ENCODE measurements around the gene NDE1. TPM values are rescaled to one million over a fixed set of nuclear protein-coding genes. Genes with fewer than 3 reads are reported as not detected.

The NDE1 gene
- total and polyA plus RNA-seq, 2 of the 8 experiments (the other 6 are each of a cell fraction or from before 2014, with no cell fraction given) = 13.3 to 41.3 TPM

GRCh38 chr16:15772579-15773293 lies 122.7 kb downstream of the NDE1 start:
- H2AFZ ChIP-seq (ENCODE audit: low read length) = no peak overlapping the region
- TF ChIP-seq JUND (IDR thresholded peaks at IDR 0.05; ENCODE audit: low read length) (no peak), CEBPB (IDR thresholded peaks at IDR 0.05; ENCODE audit: low read depth, low read length) (no peak), BRCA1 (IDR thresholded peaks at IDR 0.05; ENCODE audit: low read depth, low read length) (no peak), RNF2 (IDR thresholded peaks at IDR 0.05; ENCODE audit: borderline replicate concordance, low read depth, low read length, missing control alignments, poor library complexity, severe bottlenecking) (no peak), CHD1 (IDR thresholded peaks at IDR 0.05; ENCODE audit: low read depth, low read length) (no peak)
- no peak overlapping the region for H3K4ac ChIP-seq (replicated peaks; ENCODE audit: insufficient read length, low read depth, low read length)
- no peak overlapping the region for H3K23ac ChIP-seq (ENCODE audit: insufficient read length)
- DNase-seq (ENCODE audit: low read depth in 1 of 2, low spot score in 2 of 2) (no peak), FAIRE-seq (no peak)
- H3K23me2 ChIP-seq (ENCODE audit: low read depth, low read length) = no peaks in the 10 kb centered on the region
- H2AK5ac ChIP-seq (ENCODE audit: low read depth, low read length) = no peak overlapping the region
- POLR2A ChIA-PET (ENCODE audit: partially characterized antibody) = no interaction called here
- no peak overlapping the region for H4K8ac ChIP-seq (ENCODE audit: extremely low read depth, insufficient read depth, low read length)
- no peaks in the 10 kb centered on the region for H3K27me3 ChIP-seq (replicated peaks in 1 of 4; ENCODE audit: control insufficient read depth in 3 of 4, extremely low read depth in 1 of 4, insufficient read depth in 3 of 4, low read length in 3 of 4)
- H3K79me2 ChIP-seq (ENCODE audit: control insufficient read depth in 1 of 2, insufficient read depth in 2 of 2, low read length in 2 of 2) = no peaks in the 10 kb centered on the region
- H3K9me3 ChIP-seq (ENCODE audit: insufficient read depth in 2 of 2, low read depth in 1 of 2, low read length in 1 of 2) = no peaks in the 10 kb centered on the region
- no peak overlapping the region for H3K18ac ChIP-seq (ENCODE audit: extremely low read depth, low read length)
- no peak overlapping the region for H4K91ac ChIP-seq (replicated peaks; ENCODE audit: insufficient read length, low read length)
- no peaks in the 10 kb centered on the region for H3K36me3 ChIP-seq (ENCODE audit: control insufficient read depth in 2 of 4, insufficient read depth in 4 of 4, low read length in 3 of 4)
- no peak overlapping the region for H2BK120ac ChIP-seq (replicated peaks; ENCODE audit: low read depth, low read length)
- H3K4me2 ChIP-seq (ENCODE audit: insufficient read depth in 1 of 2, low read depth in 2 of 2, low read length in 2 of 2) = no peak overlapping the region
- H4K20me1 ChIP-seq (replicated peaks in 1 of 2; ENCODE audit: control insufficient read depth in 1 of 2, insufficient read depth in 2 of 2, low read length in 2 of 2) = no peaks in the 10 kb centered on the region
- H3K14ac ChIP-seq (ENCODE audit: insufficient read length) = no peak overlapping the region
- no peaks in the 10 kb centered on the region for H3K4me1 ChIP-seq (replicated peaks in 1 of 4; ENCODE audit: control insufficient read depth in 3 of 4, insufficient read depth in 4 of 4, low read length in 3 of 4)
- H3K79me1 ChIP-seq (ENCODE audit: low read depth, low read length) = no peaks in the 10 kb centered on the region
- no peak overlapping the region for H3K9ac ChIP-seq (replicated peaks in 1 of 4; ENCODE audit: extremely low read depth in 1 of 4, low read depth in 3 of 4, low read length in 3 of 4)
- no peak overlapping the region for H3K56ac ChIP-seq (replicated peaks; ENCODE audit: insufficient read length, low read depth, low read length)
- CTCF ChIA-PET (ENCODE audit: partially characterized antibody) = interaction anchor here (0.6 to 2.6 kb wide), 8 partner anchors 12 to 321 kb away, joined by 3 to 10 read pairs (median 4); no protein-coding TSS in a partner anchor
- 89% methylated on average over 11 of the region's 11 CpGs; no CpG with 5 or more reads in 1 of the 2 experiments for WGBS, 2 experiments (ENCODE audit: extremely low coverage in 1 of 2, insufficient coverage in 1 of 2, insufficient read length in 1 of 2, insufficient replicate concordance in 2 of 2, low coverage in 1 of 2, low lambda C conversion rate in 2 of 2, missing lambda C conversion rate in 1 of 2)
- H2BK12ac ChIP-seq (ENCODE audit: low read depth, low read length) = no peak overlapping the region
- H2BK5ac ChIP-seq (ENCODE audit: low read depth, low read length) = no peak overlapping the region
- H2BK20ac ChIP-seq (ENCODE audit: low read length) = no peak overlapping the region
- no peak overlapping the region for H2BK15ac ChIP-seq (ENCODE audit: low read length)
- H3K4me3 ChIP-seq (ENCODE audit: extremely low read depth in 1 of 4, insufficient read depth in 2 of 4, low read depth in 3 of 4, low read length in 4 of 4) = no peak overlapping the region
- H3K27ac ChIP-seq (ENCODE audit: low read depth, low read length) = no peak overlapping the region
- no peak overlapping the region for H4K5ac ChIP-seq (ENCODE audit: insufficient read length, low read depth, low read length)

Measured in H1 (cell line).